Erythroblast (primary cell): ENCODE measurements around the gene B3GNT7.

Experiments
- GATA1 ChIP-seq: IDR thresholded peaks from 2 replicates; pipeline ENCODE4 v1.6.1; 2011; ENCODE audit warnings: low read depth, mild to moderate bottlenecking, control low read depth, low read length, moderate library complexity
- POLR2A ChIP-seq: IDR thresholded peaks from 2 replicates; pipeline ENCODE4 v1.6.1; 2011; ENCODE audit warnings: mild to moderate bottlenecking, low read length

GRCh38 chr2:231359441-231359840, 36.1 kb upstream of the B3GNT7 start:
- TF ChIP-seq POLR2A (no peak), GATA1 (no peak)
